MCF 10A (cell line): ENCODE data around the gene CRK. TPM values are rescaled to one million over a fixed set of nuclear protein-coding genes. Genes with fewer than 3 reads are reported as not detected.

Experiments used
- BruUV-seq: library from RNA; stranded (reverse); fragments of 400-500 nt; replicated peaks from 2 replicates; lab custom pipeline; 2021; lab: Mats Ljungman, UMichigan
- CTCF ChIA-PET: fragments of 300-600 bp; sonication (Branson Sonifier 250); formaldehyde crosslinking; extraction: SDS; loops from one replicate; lab custom pipeline; 2021; ENCODE audit warnings: antibody characterized with exemption, inconsistent platforms; lab: Yijun Ruan, JAX
- POLR2A ChIA-PET: fragments of 300-600, 350-650 bp; sonication (Branson Sonifier 250); formaldehyde crosslinking; extraction: SDS; loops from one replicate; lab custom pipeline; 2020; ENCODE audit warnings: antibody characterized with exemption, inconsistent platforms; lab: Yijun Ruan, JAX
- DNase-seq: peaks from one replicate; pipeline ENCODE4 v3.0.0-alpha.2; 2018; ENCODE audit not compliant: unreplicated experiment
- H3K27ac Mint-ChIP-seq: one replicate; pipeline ENCODE4 v1.8.0; 2022; ENCODE audit warnings: mild to moderate bottlenecking, low read depth, mixed read lengths; ENCODE audit not compliant: unreplicated experiment
- H3K27me3 Mint-ChIP-seq: one replicate; pipeline ENCODE4 v1.8.0; 2022; ENCODE audit warnings: mixed read lengths; ENCODE audit not compliant: insufficient read depth, unreplicated experiment
- H3K36me3 Mint-ChIP-seq: one replicate; pipeline ENCODE4 v1.8.0; 2022; ENCODE audit warnings: mild to moderate bottlenecking, moderate library complexity, mixed read lengths; ENCODE audit not compliant: insufficient read depth, unreplicated experiment
- H3K4me1 Mint-ChIP-seq: one replicate; pipeline ENCODE4 v1.8.0; 2022; ENCODE audit warnings: mixed read lengths; ENCODE audit not compliant: insufficient read depth, unreplicated experiment
- H3K4me3 Mint-ChIP-seq: one replicate; pipeline ENCODE4 v1.8.0; 2022; ENCODE audit warnings: mild to moderate bottlenecking, moderate library complexity, mixed read lengths; ENCODE audit not compliant: unreplicated experiment
- H3K9me3 Mint-ChIP-seq: one replicate; pipeline ENCODE4 v1.8.0; 2022; ENCODE audit warnings: mixed read lengths; ENCODE audit not compliant: unreplicated experiment
- intact Hi-C: fragments of 100-400 bp; cut with micrococcal nuclease; formaldehyde crosslinking; loops from 2 replicates; pipeline ENCODE4 v1.14.1; 2022
- total RNA-seq: library from RNA; stranded (reverse); gene quantifications from 2 replicates; pipeline ENCODE4 v1.2.3, GENCODE V29; 2022
- TF ChIP-seq, protein P1 (sequence below): fragments of 200-600 bp; IDR thresholded peaks from one replicate; pipeline ENCODE4 v1.8.0; 2022; ENCODE audit warnings: antibody characterized with exemption, mild to moderate bottlenecking; ENCODE audit not compliant: unreplicated experiment

CRK gene
- total RNA-seq, 1 experiment from 2014 or later = 70.6 TPM

DNA sequence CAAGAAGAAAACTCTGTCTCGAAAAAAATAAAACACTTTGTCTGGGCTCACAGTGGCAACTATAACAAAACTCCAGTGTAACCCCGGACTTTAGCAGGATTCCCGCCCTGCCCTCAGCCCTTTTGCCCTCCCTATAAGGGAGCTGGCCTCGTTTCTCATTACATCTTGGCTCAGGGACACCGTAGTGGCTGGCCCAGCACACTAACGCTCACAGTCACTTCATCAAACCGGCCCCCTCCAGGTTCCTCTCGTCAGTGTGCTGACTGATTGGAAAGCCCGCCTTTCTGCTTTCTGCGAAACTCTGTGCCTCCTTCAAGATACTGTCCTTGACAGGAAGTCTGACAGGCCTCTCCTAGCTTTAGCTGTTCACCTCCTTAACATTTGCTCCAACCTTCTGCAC is 47.7 kb upstream of the CRK start:
- intact Hi-C loops = no loop called here
- ChIA-PET POLR2A (interaction anchor here (4.2 kb wide), 1 partner anchor 12 kb away, joined by 18 read pairs; the partner anchor contains the start of gene INPP5K), CTCF (interaction anchor here (0.6 kb wide), 1 partner anchor 235 kb away, joined by 3 read pairs; no protein-coding TSS in a partner anchor)
- H3K36me3 Mint-ChIP-seq = peaks cover 19% of the 10 kb centered on the region
- no peak for DNase-seq
- TF ChIP-seq, protein P1, sequence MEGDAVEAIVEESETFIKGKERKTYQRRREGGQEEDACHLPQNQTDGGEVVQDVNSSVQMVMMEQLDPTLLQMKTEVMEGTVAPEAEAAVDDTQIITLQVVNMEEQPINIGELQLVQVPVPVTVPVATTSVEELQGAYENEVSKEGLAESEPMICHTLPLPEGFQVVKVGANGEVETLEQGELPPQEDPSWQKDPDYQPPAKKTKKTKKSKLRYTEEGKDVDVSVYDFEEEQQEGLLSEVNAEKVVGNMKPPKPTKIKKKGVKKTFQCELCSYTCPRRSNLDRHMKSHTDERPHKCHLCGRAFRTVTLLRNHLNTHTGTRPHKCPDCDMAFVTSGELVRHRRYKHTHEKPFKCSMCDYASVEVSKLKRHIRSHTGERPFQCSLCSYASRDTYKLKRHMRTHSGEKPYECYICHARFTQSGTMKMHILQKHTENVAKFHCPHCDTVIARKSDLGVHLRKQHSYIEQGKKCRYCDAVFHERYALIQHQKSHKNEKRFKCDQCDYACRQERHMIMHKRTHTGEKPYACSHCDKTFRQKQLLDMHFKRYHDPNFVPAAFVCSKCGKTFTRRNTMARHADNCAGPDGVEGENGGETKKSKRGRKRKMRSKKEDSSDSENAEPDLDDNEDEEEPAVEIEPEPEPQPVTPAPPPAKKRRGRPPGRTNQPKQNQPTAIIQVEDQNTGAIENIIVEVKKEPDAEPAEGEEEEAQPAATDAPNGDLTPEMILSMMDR = no peak
- H3K4me1 Mint-ChIP-seq = no peaks in the 10 kb centered on the region
- no peaks in the 10 kb centered on the region for H3K27me3 Mint-ChIP-seq
- H3K9me3 Mint-ChIP-seq = no peaks in the 10 kb centered on the region
- H3K4me3 Mint-ChIP-seq = no peak overlapping the region
- H3K27ac Mint-ChIP-seq = peak overlapping the region; percentile 20
- BruUV-seq = no TSS peak

DNA sequence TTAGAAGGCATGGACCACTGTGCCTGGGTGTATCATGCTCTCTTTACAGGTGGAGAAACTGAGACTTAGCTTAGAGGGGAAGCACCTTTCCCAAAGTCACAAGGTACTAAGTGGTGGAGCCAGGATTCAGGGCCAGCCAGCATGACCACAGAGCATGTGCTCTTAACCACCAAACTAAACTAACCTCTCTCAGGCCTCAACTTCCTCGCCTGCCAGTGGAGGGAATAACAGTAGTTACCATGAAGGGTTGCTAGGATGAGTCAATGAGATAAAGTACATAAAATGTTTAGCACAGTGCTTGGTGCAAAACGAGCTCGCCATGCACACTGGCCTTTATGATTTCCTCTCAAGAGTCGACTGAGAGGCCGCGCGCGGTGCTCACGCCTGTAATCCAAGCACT is 42.8 kb upstream of the CRK start:
- POLR2A ChIA-PET = interaction anchor here (0.8 to 3.3 kb wide), 7 partner anchors 11 to 99 kb away, joined by 3 to 26 read pairs (median 5); partner anchors contain the start of genes INPP5K and YWHAE
- H3K4me1 Mint-ChIP-seq = peaks cover 12% of the 10 kb centered on the region
- CTCF ChIA-PET = interaction anchor here (1.0 to 1.6 kb wide), 2 partner anchors 17 to 64 kb away, joined by 3 to 8 read pairs; partner anchors contain the start of gene INPP5K
- no peaks in the 10 kb centered on the region for H3K27me3 Mint-ChIP-seq
- BruUV-seq = no TSS peak
- H3K4me3 Mint-ChIP-seq = no peak overlapping the region
- H3K27ac Mint-ChIP-seq = no peak overlapping the region
- no peak for DNase-seq
- TF ChIP-seq, protein P1 = no peak
- H3K9me3 Mint-ChIP-seq = no peaks in the 10 kb centered on the region
- intact Hi-C loops = no loop called here
- peaks cover 9% of the 10 kb centered on the region for H3K36me3 Mint-ChIP-seq

DNA sequence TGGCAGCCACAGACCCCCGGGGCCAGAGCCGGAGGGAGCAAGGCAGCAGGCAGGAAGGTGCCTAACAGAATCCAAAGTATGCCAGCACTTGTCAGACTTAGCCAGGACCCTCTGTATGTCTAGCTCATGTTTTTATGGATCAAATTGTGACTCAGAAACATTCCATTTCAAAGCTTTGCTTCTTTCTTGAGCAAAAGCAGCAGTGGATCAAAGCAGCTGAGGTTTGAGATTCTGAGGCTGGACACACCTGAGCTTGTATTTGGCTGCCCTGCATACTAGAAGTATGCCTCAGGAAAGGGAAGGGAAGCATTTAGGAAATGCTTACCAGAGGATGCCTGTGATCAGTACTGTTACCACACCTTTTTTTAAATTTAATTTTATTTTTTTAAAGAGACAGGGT is 42.2 kb upstream of the CRK start:
- no peaks in the 10 kb centered on the region for H3K9me3 Mint-ChIP-seq
- H3K36me3 Mint-ChIP-seq = peaks cover 9% of the 10 kb centered on the region
- intact Hi-C loops = no loop called here
- BruUV-seq = no TSS peak
- peaks cover 12% of the 10 kb centered on the region for H3K4me1 Mint-ChIP-seq
- ChIA-PET CTCF (interaction anchor here (0.5 to 1.6 kb wide), 6 partner anchors 10 to 1108 kb away, joined by 3 to 8 read pairs (median 3); partner anchors contain the start of gene INPP5K), POLR2A (interaction anchor here (0.6 to 3.3 kb wide), 9 partner anchors 8 to 98 kb away, joined by 3 to 26 read pairs (median 3); partner anchors contain the start of genes INPP5K and YWHAE)
- DNase-seq = no peak
- no peaks in the 10 kb centered on the region for H3K27me3 Mint-ChIP-seq
- TF ChIP-seq, protein P1 = no peak
- no peak overlapping the region for H3K4me3 Mint-ChIP-seq
- H3K27ac Mint-ChIP-seq = no peak overlapping the region

DNA sequence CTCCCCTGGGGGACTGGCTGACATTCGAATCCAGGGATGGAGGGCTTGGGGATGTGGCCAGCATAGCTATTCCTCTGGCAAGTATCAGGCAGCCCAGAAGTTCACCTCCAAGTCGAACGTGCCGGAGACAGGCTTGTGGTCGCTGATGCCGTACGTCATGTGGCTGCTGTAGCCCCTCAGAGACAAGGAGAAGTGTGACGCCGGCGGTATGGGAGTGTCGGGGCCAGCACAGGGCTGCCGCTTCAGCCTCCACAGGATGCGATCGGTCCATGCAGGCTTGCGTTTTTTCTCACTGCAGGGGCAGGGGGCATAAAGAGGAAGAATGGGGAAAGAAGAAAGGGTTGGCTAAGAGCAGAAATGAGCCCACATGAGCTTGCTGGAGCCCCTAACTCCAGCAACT is 41.8 kb upstream of the CRK start:
- intact Hi-C loops = no loop called here
- CTCF ChIA-PET = interaction anchor here (0.5 to 1.6 kb wide), 6 partner anchors 15 to 1108 kb away, joined by 3 to 8 read pairs (median 3); partner anchors contain the start of gene INPP5K
- H3K4me3 Mint-ChIP-seq = no peak overlapping the region
- BruUV-seq = no TSS peak
- H3K4me1 Mint-ChIP-seq = peaks cover 12% of the 10 kb centered on the region
- no peak for DNase-seq
- H3K27me3 Mint-ChIP-seq = no peaks in the 10 kb centered on the region
- H3K9me3 Mint-ChIP-seq = no peaks in the 10 kb centered on the region
- POLR2A ChIA-PET = interaction anchor here (0.6 to 3.3 kb wide), 9 partner anchors 8 to 98 kb away, joined by 3 to 26 read pairs (median 3); partner anchors contain the start of genes INPP5K and YWHAE
- TF ChIP-seq, protein P1 = no peak
- H3K36me3 Mint-ChIP-seq = peaks cover 9% of the 10 kb centered on the region
- no peak overlapping the region for H3K27ac Mint-ChIP-seq
